Pancreas (tissue), 10 donors: ENCODE data around the gene PIM3. TPM values are rescaled to one million over a fixed set of nuclear protein-coding genes. Genes with fewer than 3 reads are reported as not detected.

Source experiments
- ATAC-seq, 4 donors: fragments of 200-7000 bp; cut with Tn5 transposase; one replicate each; pipeline versions ENCODE4 v1.8.0 to v1.9.1; 2020; ENCODE audit warnings: mild to moderate bottlenecking in 4 of 4, moderate library complexity in 4 of 4
- DNase-seq, 6 donors: peaks; one replicate each; pipeline ENCODE4 v3.0.0-alpha.2; 2020
- FAIRE-seq: peaks from 2 replicates; lab custom pipeline; 2012; peaks lifted over from hg19 to GRCh38; lab: Jason Lieb, UNC
- H3K27ac ChIP-seq, 4 donors: fragments of 200-600 bp; sonication (generic); 1 replicate in 3 of 4; 2 replicates in 1 of 4; pipeline versions ENCODE4 v1.5.0 to v1.8.0; 2020
- H3K27me3 ChIP-seq, 4 donors: fragments of 200-600 bp; one replicate each; pipeline ENCODE4 v1.8.0; 2021
- H3K36me3 ChIP-seq, 3 donors: fragments of 200-600 bp; sonication (generic) in 1 of 3; one replicate each; pipeline versions ENCODE4 v1.5.0 to v1.8.0; 2020 to 2021
- H3K4me1 ChIP-seq, 3 donors: fragments of 200-600 bp; one replicate each; pipeline ENCODE4 v1.8.0; 2021
- H3K4me3 ChIP-seq, 4 donors: fragments of 200-600 bp; sonication (generic) in 2 of 4; one replicate each; pipeline versions ENCODE4 v1.5.0 to v1.8.0; 2020 to 2021
- H3K9me3 ChIP-seq, 4 donors: fragments of 200-600 bp; one replicate each; pipeline ENCODE4 v1.8.0; 2021
- WGBS, 2 donors: extraction: QIAGEN DNeasy Blood & Tissue Kit; methylation state at CpG; one replicate each; pipeline ENCODE4 v1.1.7; 2013; 5-methylcytosine and 5-hydroxymethylcytosine counted together
- intact Hi-C, 3 donors: fragments of 100-400 bp; cut with DNase I; formaldehyde crosslinking; loops; one replicate each; pipeline versions ENCODE4 v1.11.1 to v1.14.2; 2022
- polyA plus RNA-seq, 2 donors: library from polyadenylated mRNA; stranded (reverse); fragments of 200-250 nt; gene quantifications; one replicate each; pipeline ENCODE4 v1.2.3, GENCODE V29; 2013
- total RNA-seq, 6 donors: library from RNA; stranded (reverse); fragmentation: NEBNext Ultra II Directional in 4 of 6; extraction: Animal tissue kit (Norgen Biotek cat#: 25700) in 4 of 6; gene quantifications; one replicate each; pipeline versions ENCODE4 v1.2.1 to v1.2.4, GENCODE V29; 2021 to 2023
- TF ChIP-seq, protein P1 (sequence below), 4 donors: fragments of 200-600 bp; sonication (generic) in 3 of 4; IDR thresholded peaks; one replicate each; pipeline versions ENCODE4 v1.5.0 to v1.8.0; 2021; ENCODE audit warnings: antibody characterized with exemption in 4 of 4
- donor health status: healthy with polysubstance abuse.
- donor health status: DM: no; HTN: no; CAD: no; lungs with moderate emphysema.
- donor health status: DM: no; HTN: no; CAD: no.
- donor health status: control.
- donor health status: control.
- donor health status: Bipolar disorder and iron deficiency.
- donor health status: DM: yes; HTN: yes; CAD: no.
- donor health status: DM: no; HTN: no; CAD: no.
- donor health status: DM: no; HTN: no; CAD: no.
- donor health status: DM: yes; HTN: yes; CAD: no.

Gene PIM3
- total and polyA plus RNA-seq, 8 donors = 25.8 to 90.1 (median 39.9) TPM

DNA sequence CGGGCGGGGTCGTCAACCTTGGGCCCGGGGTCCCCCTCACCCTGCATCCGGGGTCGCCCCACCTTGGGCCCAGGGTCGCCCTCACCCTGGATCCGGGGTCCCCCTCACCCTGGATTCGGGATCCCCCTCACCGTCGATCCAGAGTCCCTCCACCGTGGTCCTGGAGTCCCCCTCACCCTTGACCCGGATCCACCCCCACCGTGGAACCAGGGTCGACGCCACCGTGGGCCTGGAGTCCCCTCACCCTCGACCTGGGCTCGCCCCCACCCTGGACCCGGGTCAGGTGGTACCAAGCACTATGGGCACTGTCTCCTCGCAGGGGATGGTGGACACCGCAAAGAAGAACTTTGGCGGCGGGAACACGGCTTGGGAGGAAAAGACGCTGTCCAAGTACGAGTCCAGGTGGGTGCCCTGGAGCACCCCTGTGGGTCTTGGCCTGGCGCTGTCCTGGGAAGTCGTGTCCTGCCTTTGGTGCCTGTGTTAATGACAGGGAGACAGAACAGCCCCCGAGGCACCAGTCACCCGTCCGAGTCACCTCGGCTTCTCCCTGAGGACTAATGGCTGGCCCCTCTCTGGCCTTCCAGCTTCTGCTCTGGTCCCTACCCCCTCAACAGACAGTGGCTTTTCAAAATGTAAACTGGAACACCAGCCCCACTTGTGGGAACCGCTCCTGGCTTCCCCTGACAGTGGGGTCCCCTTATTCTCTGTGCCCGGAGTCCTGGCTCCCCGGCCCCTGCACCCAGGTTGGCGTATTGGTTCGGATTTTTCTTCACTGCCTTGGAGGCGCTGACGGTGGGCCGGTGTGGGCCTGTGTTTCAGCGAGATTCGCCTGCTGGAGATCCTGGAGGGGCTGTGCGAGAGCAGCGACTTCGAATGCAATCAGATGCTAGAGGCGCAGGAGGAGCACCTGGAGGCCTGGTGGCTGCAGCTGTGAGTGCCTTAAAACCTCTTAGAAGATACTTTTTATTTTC lies 41.4 kb upstream of the PIM3 start:
- FAIRE-seq = no peak
- 19 to 20% methylated on average over 43 to 47 of the region's 47 CpGs for WGBS, 2 donors

DNA sequence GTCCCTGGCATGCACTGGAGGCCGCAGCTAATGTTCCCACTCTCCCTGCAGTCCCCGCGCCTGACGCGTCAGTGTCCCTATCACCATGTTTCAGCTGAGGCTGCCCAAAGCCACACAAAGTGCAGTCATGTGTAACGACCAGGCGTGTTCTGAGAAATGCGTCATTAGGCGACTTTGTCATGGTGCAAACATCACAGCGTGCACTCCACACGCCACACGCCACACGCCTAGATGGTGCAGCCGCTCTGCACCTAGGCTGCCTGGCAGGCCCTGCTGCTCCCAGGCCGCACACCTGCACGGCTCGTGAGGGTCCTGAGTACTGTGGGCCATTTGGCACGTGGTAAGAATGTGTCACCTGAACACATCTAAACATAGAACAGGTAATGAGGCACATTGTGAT lies 39.7 kb upstream of the PIM3 start:
- H3K36me3 ChIP-seq = peaks cover 0 to 15% (median 0%) of the 10 kb centered on the region in 3 donors
- no peaks in the 10 kb centered on the region for H3K9me3 ChIP-seq
- intact Hi-C loops = loop anchor here in 1 of 3 donors (10.0 kb wide), 1 partner anchor 114 kb away; no protein-coding TSS in a partner anchor
- no peaks in the 10 kb centered on the region for H3K27me3 ChIP-seq
- H3K4me1 ChIP-seq = peaks cover 0 to 12% (median 4%) of the 10 kb centered on the region in 3 donors
- no peak overlapping the region for H3K27ac ChIP-seq
- ATAC-seq (no peak), DNase-seq (peak in 2 of 6 donors; percentile 30 to 41), FAIRE-seq (no peak)
- no peak overlapping the region for H3K4me3 ChIP-seq
- TF ChIP-seq, protein P1, sequence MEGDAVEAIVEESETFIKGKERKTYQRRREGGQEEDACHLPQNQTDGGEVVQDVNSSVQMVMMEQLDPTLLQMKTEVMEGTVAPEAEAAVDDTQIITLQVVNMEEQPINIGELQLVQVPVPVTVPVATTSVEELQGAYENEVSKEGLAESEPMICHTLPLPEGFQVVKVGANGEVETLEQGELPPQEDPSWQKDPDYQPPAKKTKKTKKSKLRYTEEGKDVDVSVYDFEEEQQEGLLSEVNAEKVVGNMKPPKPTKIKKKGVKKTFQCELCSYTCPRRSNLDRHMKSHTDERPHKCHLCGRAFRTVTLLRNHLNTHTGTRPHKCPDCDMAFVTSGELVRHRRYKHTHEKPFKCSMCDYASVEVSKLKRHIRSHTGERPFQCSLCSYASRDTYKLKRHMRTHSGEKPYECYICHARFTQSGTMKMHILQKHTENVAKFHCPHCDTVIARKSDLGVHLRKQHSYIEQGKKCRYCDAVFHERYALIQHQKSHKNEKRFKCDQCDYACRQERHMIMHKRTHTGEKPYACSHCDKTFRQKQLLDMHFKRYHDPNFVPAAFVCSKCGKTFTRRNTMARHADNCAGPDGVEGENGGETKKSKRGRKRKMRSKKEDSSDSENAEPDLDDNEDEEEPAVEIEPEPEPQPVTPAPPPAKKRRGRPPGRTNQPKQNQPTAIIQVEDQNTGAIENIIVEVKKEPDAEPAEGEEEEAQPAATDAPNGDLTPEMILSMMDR (IDR thresholded peaks at IDR 0.05) = no peak
- WGBS, 2 donors = 92 to 94% methylated on average over 18 of the region's 18 CpGs

More for the DNA sequence above, 41.4 kb upstream of the PIM3 start:
- peak in 4 of 6 donors; percentile 29 to 86 (median 49) for DNase-seq
- Histone ChIP-seq H3K36me3 (peaks cover 0 to 6% (median 0%) of the 10 kb centered on the region in 3 donors), H3K27ac (peak overlapping the region in 2 of 4 donors; percentile 55 to 91), H3K9me3 (no peaks in the 10 kb centered on the region), H3K4me1 (peaks cover 0 to 12% (median 4%) of the 10 kb centered on the region in 3 donors), H3K4me3 (peak overlapping the region; percentile 62 to 95 (median 84)), H3K27me3 (no peaks in the 10 kb centered on the region)
- intact Hi-C loops = loop anchor here in 1 of 3 donors (10.0 kb wide), 1 partner anchor 54 kb away; no protein-coding TSS in a partner anchor
- ATAC-seq = peak in 1 of 4 donors; percentile 0
- TF ChIP-seq, protein P1 (IDR thresholded peaks at IDR 0.05) = no peak

GRCh38 chr22:49921508-49922278 lies 38.9 kb upstream of the PIM3 start:
- no peak for ATAC-seq
- peak in 3 of 6 donors; percentile 19 to 77 (median 36) for DNase-seq
- TF ChIP-seq, protein P1 (IDR thresholded peaks at IDR 0.05) = no peak
- H3K9me3 ChIP-seq = no peaks in the 10 kb centered on the region
- no peaks in the 10 kb centered on the region for H3K27me3 ChIP-seq
- intact Hi-C loops = loop anchor here in 1 of 3 donors (10.0 kb wide), 1 partner anchor 113 kb away; no protein-coding TSS in a partner anchor
- FAIRE-seq = no peak
- no peak overlapping the region for H3K27ac ChIP-seq
- peaks cover 0 to 12% (median 4%) of the 10 kb centered on the region in 3 donors for H3K4me1 ChIP-seq
- WGBS, 2 donors = 86 to 91% methylated on average over 35 of the region's 35 CpGs
- no peak overlapping the region for H3K4me3 ChIP-seq
- H3K36me3 ChIP-seq = peaks cover 0 to 16% (median 0%) of the 10 kb centered on the region in 3 donors

- Histone ChIP-seq H3K36me3 (peaks cover 0 to 16% (median 0%) of the 10 kb centered on the region in 3 donors), H3K27me3 (no peaks in the 10 kb centered on the region), H3K4me3 (no peak overlapping the region), H3K27ac (no peak overlapping the region), H3K9me3 (no peaks in the 10 kb centered on the region), H3K4me1 (peaks cover 0 to 7% (median 0%) of the 10 kb centered on the region in 3 donors)
- FAIRE-seq (no peak), DNase-seq (peak in 1 of 6 donors; percentile 42), ATAC-seq (no peak)
- intact Hi-C loops = loop anchor here in 1 of 3 donors (10.0 kb wide), 1 partner anchor 112 kb away; no protein-coding TSS in a partner anchor
- TF ChIP-seq, protein P1 (IDR thresholded peaks at IDR 0.05) = no peak
- 87 to 91% methylated on average over 21 to 22 of the region's 22 CpGs for WGBS, 2 donors
Observed at GRCh38 chr22:49922484-49922883, 38.1 kb upstream of the PIM3 start.
